SK-N-SH treated with all-trans-retinoic acid at 6 μM for 48 hours (cell line): Measurements from ENCODE around the gene ATXN3L.

Experiments
- ARNTL ChIP-seq: fragments of 450-650 bp; formaldehyde crosslinking; IDR thresholded peaks from 2 replicates; pipeline ENCODE4 v1.5.0; 2020; ENCODE audit warnings: low read depth, mild to moderate bottlenecking, moderate library complexity, borderline replicate concordance
- BACH2 ChIP-seq: fragments of 250-450 bp; sonication (Bioruptor Pico); IDR thresholded peaks from 2 replicates; pipeline ENCODE4 v1.9.0; 2021; ENCODE audit warnings: mild to moderate bottlenecking, borderline replicate concordance
- ESRRG ChIP-seq: fragments of 250-450 bp; sonication (Bioruptor Pico); IDR thresholded peaks from 2 replicates; pipeline ENCODE4 v1.6.1; 2021; ENCODE audit warnings: mild to moderate bottlenecking
- OSR1 ChIP-seq: fragments of 250-450 bp; sonication (Bioruptor Pico); IDR thresholded peaks from 2 replicates; pipeline ENCODE4 v1.8.0; 2022; ENCODE audit warnings: moderate library complexity, mild to moderate bottlenecking, inconsistent platforms
- RARB ChIP-seq: fragments of 250-450 bp; sonication (Bioruptor Pico); IDR thresholded peaks from 2 replicates; pipeline ENCODE4 v1.8.0; 2021; ENCODE audit warnings: mild to moderate bottlenecking, moderate library complexity
- SNAI2 ChIP-seq: fragments of 250-450 bp; sonication (Bioruptor Pico); IDR thresholded peaks from 2 replicates; pipeline ENCODE4 v1.5.0; 2020; ENCODE audit warnings: mild to moderate bottlenecking, moderate library complexity
- ZC3H10 ChIP-seq: fragments of 250-450 bp; sonication (Bioruptor Pico); IDR thresholded peaks from 2 replicates; pipeline ENCODE4 v1.5.1; 2021; ENCODE audit warnings: mild to moderate bottlenecking, moderate library complexity
- ZFP3 ChIP-seq: fragments of 250-450 bp; sonication (Bioruptor Pico); IDR thresholded peaks from 2 replicates; pipeline ENCODE4 v1.5.0; 2020; ENCODE audit warnings: mild to moderate bottlenecking, moderate library complexity
- ZNF565 ChIP-seq: fragments of 450-650 bp; formaldehyde crosslinking; conservative IDR thresholded peaks from 2 replicates; pipeline ENCODE4 v1.5.0; 2020; ENCODE audit warnings: low read depth, mild to moderate bottlenecking, moderate library complexity
- ZNF70 ChIP-seq: fragments of 450-650 bp; formaldehyde crosslinking; IDR thresholded peaks from 2 replicates; pipeline ENCODE4 v1.5.0; 2020; ENCODE audit warnings: mild to moderate bottlenecking, moderate library complexity
- ZNF8 ChIP-seq: fragments of 450-650 bp; formaldehyde crosslinking; IDR thresholded peaks from 2 replicates; pipeline ENCODE4 v1.5.0; 2020; ENCODE audit warnings: mild to moderate bottlenecking, moderate library complexity
- TF ChIP-seq, protein P1 (sequence below): fragments of 250-450 bp; sonication (Bioruptor Pico); IDR thresholded peaks from 2 replicates; pipeline ENCODE4 v1.8.0; 2021; ENCODE audit warnings: low read depth, mild to moderate bottlenecking, moderate library complexity, borderline replicate concordance
- TF ChIP-seq, protein P2 (sequence below): fragments of 250-450 bp; sonication (Bioruptor Pico); IDR thresholded peaks from 2 replicates; pipeline ENCODE4 v1.5.0; 2020; ENCODE audit warnings: mild to moderate bottlenecking, moderate library complexity
- TF ChIP-seq, protein P3 (sequence below): fragments of 250-450 bp; sonication (Bioruptor Pico); IDR thresholded peaks from 2 replicates; pipeline ENCODE4 v1.5.1; 2021; ENCODE audit warnings: mild to moderate bottlenecking, moderate library complexity

DNA sequence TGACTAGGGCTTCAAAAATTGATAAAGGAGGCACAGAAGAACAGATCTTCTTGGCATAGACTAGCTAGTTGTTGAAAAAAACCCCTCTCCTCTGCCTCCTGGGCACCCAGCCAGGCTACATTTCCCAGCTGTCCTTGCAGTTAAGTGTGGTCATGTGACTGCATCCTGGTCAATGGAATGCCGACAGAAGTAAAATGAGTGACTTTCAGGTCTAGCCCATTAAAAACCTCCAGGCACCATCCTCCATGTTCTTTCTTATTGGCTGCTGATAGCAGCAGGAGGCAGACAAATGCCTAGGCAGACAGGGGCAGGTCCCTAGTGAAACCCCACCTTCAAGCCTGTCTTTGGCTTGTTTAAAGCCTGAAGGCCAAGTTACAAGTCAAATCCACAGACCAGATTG, 35.3 kb downstream of the ATXN3L start:
- no peak for TF ChIP-seq ZNF565
- no peak for TF ChIP-seq ZFP3 (CRISPR knock-in tag)
- no peak for TF ChIP-seq ZC3H10 (CRISPR knock-in tag)
- TF ChIP-seq SNAI2 (CRISPR knock-in tag) = no peak
- TF ChIP-seq RARB (CRISPR knock-in tag) = no peak
- TF ChIP-seq, protein P1, sequence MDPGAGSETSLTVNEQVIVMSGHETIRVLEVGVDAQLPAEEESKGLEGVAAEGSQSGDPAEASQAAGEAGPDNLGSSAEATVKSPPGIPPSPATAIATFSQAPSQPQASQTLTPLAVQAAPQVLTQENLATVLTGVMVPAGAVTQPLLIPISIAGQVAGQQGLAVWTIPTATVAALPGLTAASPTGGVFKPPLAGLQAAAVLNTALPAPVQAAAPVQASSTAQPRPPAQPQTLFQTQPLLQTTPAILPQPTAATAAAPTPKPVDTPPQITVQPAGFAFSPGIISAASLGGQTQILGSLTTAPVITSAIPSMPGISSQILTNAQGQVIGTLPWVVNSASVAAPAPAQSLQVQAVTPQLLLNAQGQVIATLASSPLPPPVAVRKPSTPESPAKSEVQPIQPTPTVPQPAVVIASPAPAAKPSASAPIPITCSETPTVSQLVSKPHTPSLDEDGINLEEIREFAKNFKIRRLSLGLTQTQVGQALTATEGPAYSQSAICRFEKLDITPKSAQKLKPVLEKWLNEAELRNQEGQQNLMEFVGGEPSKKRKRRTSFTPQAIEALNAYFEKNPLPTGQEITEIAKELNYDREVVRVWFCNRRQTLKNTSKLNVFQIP (CRISPR knock-in tag) = no peak
- no peak for TF ChIP-seq BACH2
- TF ChIP-seq ESRRG (CRISPR knock-in tag) = no peak
- TF ChIP-seq ARNTL (CRISPR knock-in tag) = no peak
- TF ChIP-seq, protein P2, sequence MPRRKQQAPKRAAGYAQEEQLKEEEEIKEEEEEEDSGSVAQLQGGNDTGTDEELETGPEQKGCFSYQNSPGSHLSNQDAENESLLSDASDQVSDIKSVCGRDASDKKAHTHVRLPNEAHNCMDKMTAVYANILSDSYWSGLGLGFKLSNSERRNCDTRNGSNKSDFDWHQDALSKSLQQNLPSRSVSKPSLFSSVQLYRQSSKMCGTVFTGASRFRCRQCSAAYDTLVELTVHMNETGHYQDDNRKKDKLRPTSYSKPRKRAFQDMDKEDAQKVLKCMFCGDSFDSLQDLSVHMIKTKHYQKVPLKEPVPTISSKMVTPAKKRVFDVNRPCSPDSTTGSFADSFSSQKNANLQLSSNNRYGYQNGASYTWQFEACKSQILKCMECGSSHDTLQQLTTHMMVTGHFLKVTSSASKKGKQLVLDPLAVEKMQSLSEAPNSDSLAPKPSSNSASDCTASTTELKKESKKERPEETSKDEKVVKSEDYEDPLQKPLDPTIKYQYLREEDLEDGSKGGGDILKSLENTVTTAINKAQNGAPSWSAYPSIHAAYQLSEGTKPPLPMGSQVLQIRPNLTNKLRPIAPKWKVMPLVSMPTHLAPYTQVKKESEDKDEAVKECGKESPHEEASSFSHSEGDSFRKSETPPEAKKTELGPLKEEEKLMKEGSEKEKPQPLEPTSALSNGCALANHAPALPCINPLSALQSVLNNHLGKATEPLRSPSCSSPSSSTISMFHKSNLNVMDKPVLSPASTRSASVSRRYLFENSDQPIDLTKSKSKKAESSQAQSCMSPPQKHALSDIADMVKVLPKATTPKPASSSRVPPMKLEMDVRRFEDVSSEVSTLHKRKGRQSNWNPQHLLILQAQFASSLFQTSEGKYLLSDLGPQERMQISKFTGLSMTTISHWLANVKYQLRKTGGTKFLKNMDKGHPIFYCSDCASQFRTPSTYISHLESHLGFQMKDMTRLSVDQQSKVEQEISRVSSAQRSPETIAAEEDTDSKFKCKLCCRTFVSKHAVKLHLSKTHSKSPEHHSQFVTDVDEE = no peak
- TF ChIP-seq ZNF8 (CRISPR knock-in tag) = no peak
- TF ChIP-seq, protein P3, sequence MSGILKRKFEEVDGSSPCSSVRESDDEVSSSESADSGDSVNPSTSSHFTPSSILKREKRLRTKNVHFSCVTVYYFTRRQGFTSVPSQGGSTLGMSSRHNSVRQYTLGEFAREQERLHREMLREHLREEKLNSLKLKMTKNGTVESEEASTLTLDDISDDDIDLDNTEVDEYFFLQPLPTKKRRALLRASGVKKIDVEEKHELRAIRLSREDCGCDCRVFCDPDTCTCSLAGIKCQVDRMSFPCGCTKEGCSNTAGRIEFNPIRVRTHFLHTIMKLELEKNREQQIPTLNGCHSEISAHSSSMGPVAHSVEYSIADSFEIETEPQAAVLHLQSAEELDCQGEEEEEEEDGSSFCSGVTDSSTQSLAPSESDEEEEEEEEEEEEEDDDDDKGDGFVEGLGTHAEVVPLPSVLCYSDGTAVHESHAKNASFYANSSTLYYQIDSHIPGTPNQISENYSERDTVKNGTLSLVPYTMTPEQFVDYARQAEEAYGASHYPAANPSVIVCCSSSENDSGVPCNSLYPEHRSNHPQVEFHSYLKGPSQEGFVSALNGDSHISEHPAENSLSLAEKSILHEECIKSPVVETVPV = no peak
- no peak for TF ChIP-seq OSR1 (CRISPR knock-in tag)
- no peak for TF ChIP-seq ZNF70 (CRISPR knock-in tag)
